MM.1S (cell line): ENCODE data around the gene ADK.

Experiments used
- CTCF ChIP-seq: fragments of 300-600 bp; sonication (generic); IDR thresholded peaks from 2 replicates; pipeline ENCODE4 v1.5.1; 2016; ENCODE audit warnings: antibody characterized with exemption, low read length, mixed read lengths
- EZH2 ChIP-seq: fragments of 300-600 bp; sonication (generic); optimal IDR thresholded peaks from 2 replicates; pipeline ENCODE3; 2017; ENCODE audit warnings: low read depth, mild to moderate bottlenecking, antibody characterized with exemption, low read length, mixed read lengths
- EZH2phosphoT487 ChIP-seq: fragments of 300-600 bp; sonication (generic); IDR thresholded peaks from 2 replicates; pipeline ENCODE4 v1.6.1; 2018; ENCODE audit warnings: antibody characterized with exemption, low read length

- no peak for TF ChIP-seq CTCF
- TF ChIP-seq EZH2, result no peak
- no peak for TF ChIP-seq EZH2phosphoT487
Measured at GRCh38 chr10:74677951-74678350, 526.9 kb downstream of the ADK start.
